TTC549 (cell line): ENCODE results near the gene MET.
"Not testable (repeated sequence)": the region's sequence is repeated elsewhere in the genome, so short reads cannot be mapped to it uniquely, and the experiment has no call there.

ENCODE experiments used
- FAIRE-seq: peaks from 2 replicates; lab custom pipeline; 2012; peaks lifted over from hg19 to GRCh38; lab: Jason Lieb, UNC

The MET gene

DNA sequence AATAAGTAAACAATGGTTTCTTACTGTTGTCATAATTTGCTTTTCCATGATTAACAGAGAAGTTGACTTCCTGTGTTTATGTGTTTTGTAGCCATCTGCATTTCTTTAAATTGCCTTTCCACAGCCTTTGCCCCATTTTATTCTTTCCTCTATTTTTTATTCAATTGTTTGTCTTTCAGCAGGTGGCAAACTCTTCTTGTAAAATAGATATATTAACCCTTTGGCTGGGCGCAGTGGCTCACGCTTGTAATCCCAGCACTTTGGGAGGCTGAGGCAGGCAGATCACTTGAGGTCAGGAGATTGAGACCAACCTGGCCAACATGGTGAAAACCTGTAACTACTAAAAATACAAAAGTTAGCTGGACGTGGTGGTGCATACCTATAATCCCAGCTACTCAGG is 139.8 kb downstream of the MET start:
- FAIRE-seq, result no peak

DNA sequence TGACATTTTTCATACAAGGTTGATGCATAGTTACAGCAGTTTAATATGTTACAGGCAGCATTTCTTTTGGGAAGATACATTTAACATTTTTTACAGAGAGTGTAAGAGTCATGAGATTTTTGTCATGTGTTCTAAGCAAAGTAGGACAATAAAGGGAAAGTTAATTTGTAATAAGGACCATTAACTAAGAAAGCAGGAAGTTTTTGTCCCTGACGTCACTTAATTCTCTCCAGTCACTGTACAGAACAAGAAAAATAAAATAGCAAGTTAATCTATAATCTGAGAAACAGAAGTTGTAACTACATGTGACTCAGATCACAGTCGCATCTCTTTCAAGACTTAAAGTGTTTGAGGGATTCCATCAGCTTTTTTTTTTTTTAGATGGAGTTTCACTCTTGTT is 140.9 kb downstream of the MET start:
- FAIRE-seq, result no peak

DNA sequence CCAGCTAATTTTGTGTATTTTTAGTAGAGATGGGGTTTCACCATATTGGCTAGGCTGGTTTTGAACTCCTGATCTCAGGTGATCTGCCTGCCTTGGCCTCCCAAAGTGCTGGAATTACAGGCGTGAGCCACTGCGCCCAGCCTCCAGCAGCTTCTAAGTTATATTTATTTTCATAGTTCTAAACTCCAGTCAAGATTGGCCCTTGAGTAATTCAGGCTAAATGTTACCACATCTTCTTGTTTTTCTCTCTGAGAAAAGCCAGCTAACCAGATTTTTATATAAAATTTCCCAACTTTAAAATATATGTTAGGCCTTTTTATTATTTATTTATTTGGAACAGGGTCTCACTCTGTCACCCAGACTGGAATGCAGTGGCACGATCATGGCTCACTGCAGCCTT is 141.4 kb downstream of the MET start:
- not testable (repeated sequence) for FAIRE-seq

DNA sequence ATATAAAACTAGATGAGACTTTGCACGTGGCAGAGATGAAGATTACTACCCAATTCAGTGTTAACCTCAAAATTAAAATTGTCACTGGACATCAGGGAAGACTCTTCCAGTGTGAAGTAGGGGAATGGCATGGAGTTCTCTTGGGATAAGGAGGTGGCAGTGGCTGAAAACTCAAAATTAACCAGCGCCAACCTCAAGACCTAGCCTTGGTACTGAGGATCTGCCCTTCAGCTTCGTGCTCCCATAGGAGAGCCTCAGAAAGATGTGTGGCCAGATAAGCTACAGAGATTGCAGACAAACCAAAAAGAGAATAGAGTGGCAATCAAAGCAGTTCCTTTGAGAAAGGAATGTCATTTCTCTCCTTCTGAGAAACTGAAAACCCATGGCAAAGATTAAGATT is 143.0 kb downstream of the MET start:
- no peak for FAIRE-seq

DNA sequence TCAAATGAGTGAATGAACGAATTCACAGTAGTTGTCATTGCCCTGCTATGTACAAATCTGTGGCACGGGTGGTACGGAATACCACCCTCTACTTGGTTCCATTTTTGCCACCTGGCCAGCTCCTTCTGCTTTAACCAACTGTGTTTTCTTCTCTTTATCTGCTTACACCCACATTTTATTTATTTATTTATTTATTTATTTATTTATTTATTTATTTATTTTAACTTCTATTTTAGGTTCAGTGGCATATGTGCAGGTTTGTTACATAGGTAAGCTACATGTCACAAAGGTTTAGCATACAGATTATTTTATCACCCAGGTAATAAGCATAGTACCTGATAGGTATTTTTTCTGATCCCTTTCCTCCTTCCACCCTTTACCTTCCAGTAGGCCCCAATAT is 148.2 kb downstream of the MET start:
- no peak for FAIRE-seq

DNA sequence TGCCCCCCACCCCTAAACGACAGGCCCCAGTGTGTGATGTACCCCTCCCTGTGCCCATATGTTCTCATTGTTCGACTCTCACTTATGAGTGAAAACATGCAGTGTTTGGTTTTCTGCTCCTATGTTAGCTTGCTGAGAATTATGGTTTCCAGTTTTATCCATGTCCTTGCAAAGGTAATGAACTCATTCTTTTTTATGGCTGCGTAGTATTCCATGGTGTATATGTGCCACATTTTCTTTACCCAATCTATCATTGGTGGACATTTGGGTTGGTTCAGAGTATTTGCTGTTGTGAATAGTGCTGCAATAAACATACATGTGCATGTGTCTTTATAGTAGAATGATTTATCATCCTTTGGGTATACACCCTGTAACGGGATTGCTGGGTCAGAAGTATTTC is 149.7 kb downstream of the MET start:
- not testable (repeated sequence) for FAIRE-seq

DNA sequence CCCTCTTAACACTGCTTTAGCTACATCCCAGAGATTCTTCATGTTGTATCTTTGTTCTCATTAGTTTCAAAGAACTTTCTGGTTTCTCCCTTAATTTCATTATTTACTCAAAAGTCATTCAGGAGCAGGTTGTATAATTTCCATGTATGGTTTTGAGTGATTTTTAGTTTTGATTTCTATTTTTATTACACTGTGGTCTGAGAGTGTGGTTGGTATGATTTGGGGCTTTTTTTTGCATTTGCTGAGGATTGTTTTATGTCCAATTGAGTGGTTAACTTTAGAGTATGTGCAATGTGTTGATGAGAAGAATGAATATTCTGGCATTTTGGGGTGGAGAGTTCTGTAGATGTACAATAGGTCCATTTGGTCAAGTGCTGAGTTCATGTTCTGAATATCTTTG is 152.5 kb downstream of the MET start:
- no peak for FAIRE-seq

DNA sequence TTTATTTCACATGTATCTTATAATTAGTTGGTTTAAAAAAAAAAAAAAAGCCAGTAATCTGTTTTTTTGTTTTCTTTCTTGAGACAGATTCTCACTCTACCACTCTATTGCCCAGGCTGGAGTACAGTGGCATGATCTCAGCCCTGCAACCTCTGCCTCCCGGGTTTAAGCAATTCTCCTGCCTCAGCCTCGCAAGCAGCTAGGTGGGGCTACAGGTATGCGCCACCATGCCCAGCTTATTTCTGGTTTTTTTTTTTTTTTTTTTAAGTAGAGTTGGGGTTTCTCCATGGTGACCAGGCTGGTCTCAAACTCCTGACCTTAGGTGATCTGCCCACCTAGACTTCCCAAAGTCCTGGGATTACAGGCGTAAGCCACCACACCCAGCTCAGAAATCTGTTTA is 156.3 kb downstream of the MET start:
- no peak for FAIRE-seq

DNA sequence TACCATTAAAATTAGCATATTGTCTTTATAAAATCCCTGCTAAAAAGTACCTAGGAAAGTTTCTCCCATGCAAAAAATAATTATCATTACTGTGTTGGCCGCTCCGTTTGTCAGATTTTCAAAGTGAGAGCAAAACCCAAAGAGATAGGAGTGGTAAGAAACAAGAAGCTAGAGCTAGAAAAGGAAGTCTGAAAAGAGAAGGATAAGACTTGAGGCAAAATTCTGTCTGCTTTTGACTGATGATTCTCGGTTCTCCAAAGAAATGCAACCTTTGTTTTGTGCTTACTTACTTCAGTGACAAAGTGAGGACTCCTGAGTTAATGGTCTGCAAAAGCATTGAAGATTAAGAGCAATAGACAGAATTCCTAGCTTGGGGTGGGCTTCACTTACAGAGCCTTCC is 157.0 kb downstream of the MET start:
- no peak for FAIRE-seq

DNA sequence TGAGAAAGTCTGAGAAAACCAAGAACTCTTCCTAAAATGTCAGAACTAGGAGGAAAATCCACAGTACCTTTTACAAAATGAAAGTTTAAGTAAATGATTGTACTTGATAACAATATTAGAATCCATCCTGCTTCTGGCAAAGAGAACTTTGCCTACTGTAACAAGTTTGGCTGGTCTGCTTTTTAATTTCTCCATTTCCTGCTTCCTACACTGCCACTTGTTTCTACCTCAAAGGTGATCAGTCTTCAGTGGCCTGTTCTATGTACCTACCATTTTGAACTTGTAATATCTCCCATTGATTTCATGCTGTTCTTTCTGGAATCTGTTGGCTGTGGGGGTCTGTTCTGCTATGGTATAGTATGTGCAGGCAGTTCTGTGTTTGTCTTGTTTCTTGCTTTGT is 157.5 kb downstream of the MET start:
- no peak for FAIRE-seq

DNA sequence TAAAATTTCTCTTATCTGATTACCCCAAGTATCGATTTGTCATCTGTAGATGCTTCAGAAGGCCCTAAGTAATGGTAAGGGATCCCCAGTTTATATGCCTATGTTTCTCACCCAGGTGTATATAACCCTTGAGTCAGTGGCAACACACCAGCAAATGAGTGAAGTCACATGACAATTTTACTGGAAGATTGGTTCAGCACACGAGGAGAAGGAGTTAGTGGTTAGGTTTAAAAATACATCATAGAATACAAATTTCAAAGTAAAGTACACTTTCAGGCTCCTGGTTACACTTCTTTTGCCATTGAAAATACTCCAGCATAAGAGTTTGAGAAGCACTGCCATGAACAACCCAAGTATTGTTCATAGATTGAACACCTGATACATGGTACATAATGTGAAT is 160.7 kb downstream of the MET start:
- no peak for FAIRE-seq

DNA sequence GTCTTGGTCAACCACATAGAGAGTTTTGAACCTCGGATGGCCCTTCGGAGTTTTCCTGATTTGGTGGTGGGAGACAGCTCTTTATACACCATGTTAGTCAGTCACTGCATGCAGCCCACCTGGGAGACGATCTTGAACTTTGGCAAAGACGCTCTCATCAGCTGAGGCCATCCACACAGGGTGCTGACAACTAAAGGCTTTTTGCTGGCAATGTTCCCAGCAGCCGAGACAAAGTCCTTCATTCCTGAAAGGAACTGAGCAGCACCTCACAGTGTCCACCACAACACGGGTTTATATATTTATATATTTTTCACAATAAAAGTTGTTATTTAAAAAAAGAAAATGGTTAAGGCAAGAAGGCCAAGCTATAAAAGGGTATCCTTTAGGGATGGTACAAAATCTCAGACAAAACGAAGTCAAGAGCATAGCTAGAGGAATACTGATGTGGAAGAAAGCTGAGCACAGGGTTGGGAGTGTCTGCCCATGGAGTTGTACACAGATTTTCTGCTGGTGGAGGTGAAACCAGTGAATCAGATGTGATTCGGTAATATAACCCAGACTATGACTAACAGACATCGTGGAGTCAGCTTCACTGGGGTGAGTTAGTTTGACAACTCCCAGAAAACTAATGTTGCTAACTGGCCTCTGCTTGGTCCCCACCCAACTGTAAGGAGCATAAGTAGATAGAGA is 163.0 kb downstream of the MET start:
- FAIRE-seq, result no peak

DNA sequence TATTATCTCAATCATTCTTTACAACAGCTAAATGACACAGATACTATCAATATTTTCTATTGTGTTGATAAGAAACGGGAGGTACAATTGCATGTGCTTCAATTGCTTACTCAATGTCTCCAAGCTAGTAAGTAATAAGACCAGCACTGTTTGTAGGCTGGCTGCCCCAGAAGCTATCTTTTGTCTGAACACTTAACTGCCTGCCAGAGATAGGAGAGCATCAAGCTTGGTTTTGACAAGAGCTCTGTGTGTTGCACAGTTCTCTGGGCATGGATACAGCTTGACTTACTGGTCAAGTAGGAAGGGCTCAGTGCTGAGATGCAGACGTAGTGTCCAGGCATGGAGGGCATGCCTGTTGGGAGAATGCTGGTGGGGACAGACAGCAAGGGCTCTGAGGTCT is 164.1 kb downstream of the MET start:
- FAIRE-seq, result no peak

DNA sequence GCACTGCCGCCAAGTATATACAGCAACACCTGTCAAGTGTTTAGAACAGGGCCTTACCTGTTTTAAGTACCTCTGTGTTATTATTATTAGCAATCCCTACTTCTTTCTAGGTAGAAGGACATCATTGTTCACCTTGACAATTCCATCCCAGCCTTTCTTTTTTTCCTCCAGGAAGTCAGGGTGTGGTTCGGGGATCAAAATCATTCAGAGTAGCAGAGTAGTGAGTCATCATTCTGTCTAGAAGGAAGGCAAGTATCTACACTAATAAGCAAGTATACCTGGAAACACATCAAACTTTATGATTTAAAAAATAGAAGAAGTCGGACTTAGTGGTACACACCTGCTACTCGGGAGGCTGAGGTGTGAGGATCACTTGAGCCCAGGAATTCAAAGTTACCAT is 164.9 kb downstream of the MET start:
- FAIRE-seq, result no peak

DNA sequence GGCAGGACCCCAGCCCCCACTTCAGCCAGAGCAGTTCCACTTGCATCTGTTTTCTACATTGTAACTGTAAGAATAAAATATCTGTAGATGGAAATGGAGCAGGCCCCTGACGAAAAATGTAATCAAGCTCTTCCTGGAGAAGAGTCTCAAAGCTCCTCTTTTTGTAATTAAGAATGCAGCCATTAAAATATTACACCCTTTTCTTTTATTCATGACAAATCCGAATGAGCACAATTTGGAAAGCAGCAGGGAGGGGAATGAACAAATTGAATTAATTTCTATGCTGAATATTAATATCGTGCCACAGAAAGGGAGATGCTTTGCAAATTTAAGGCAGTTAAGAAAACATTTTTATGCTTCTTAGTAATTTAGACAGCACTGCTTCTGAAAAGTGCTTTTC is 165.6 kb downstream of the MET start:
- FAIRE-seq, result no peak

DNA sequence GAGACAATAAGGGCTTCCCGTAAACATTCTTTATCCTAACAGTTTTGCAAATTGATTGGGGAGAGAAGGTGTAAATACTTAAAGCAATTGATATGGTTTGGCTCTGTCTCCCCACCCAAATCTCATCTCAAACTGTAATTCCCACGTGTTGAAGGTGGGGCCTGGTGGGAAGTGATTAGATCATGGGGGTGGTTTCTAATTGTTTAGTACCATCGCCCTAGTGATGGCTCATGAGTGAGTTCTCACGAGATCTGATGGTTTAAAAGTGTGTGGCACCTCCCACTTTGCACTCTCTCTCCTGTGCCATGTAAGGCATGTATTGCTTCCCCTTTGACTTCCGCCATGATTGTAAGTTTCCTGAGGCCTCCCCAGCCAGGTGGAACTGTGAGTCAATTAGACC is 168.3 kb downstream of the MET start:
- no peak for FAIRE-seq

DNA sequence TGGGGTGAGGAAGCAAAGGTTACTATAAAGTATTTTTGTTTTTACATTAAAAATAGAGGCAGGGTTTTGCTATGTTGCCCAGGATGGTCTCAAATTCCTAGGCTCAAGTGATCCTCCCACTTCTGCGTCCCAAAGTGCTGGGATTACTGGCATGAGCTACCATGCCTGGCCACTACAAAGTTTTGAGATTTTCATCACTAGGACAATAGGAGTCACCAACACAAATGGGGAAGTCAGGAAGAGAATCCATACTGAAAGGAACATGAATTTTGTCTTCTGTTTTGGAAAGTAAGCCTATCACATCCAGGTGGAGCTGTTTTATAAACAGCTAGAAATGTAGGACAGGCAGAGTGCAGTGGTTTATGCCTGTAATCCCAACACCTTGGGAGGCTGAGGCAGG is 170.4 kb downstream of the MET start:
- no peak for FAIRE-seq

DNA sequence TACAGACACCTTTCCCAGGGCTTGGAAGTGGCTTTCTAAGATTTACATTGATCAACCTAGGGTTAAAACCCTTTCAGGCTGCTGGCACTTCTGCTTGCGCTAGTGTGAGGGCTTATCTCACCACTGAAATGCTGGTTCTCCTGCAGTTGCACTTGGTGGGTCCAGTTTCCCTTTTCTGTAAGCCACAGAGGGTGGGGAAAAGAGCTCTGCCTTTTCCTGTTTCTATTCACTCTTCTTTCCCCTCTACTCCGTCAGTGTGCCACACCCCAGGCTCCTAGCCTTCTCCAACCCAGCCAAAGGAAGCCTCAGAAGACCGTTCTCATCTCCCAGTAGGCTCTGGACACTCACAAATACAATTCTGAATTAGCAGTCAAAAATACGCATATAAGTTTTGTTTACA is 171.4 kb downstream of the MET start:
- no peak for FAIRE-seq
